ACC112 (cell line): ENCODE measurements around the gene OTC.

Experiments
- H2AFZ ChIP-seq: fragments of 200-600 bp; sonication (generic); one replicate; pipeline ENCODE4 v1.6.0; 2017; ENCODE audit warnings: antibody characterized with exemption, low read length; ENCODE audit not compliant: unreplicated experiment
- H3K27ac ChIP-seq: fragments of 200-600 bp; sonication (generic); 2 replicates; pipeline ENCODE4 v1.5.1; 2014; ENCODE audit warnings: low read depth, mild to moderate bottlenecking, antibody characterized with exemption, low read length, moderate library complexity
- H3K27me3 ChIP-seq: fragments of 200-600 bp; sonication (generic); 2 replicates; pipeline ENCODE4 v1.6.1; 2014; ENCODE audit warnings: mild to moderate bottlenecking, antibody characterized with exemption, low read length, moderate library complexity, mixed read lengths; ENCODE audit not compliant: insufficient read depth
- H3K36me3 ChIP-seq: fragments of 200-600 bp; sonication (generic); 2 replicates; pipeline ENCODE4 v1.6.1; 2016; ENCODE audit warnings: mild to moderate bottlenecking, antibody characterized with exemption, low read length, moderate library complexity, mixed read lengths; ENCODE audit not compliant: insufficient read depth
- H3K4me1 ChIP-seq: fragments of 200-600 bp; sonication (generic); one replicate; pipeline ENCODE4 v1.6.1; 2016; ENCODE audit warnings: low read length, mixed read lengths; ENCODE audit not compliant: insufficient read depth, unreplicated experiment, control insufficient read depth
- H3K4me3 ChIP-seq: fragments of 200-600 bp; sonication (generic); 2 replicates; pipeline ENCODE4 v1.5.1; 2014; ENCODE audit warnings: mild to moderate bottlenecking, low read depth, low read length
- H3K79me2 ChIP-seq: fragments of 200-600 bp; sonication (generic); one replicate; pipeline ENCODE4 v1.6.0; 2016; ENCODE audit warnings: low read length; ENCODE audit not compliant: control insufficient read depth, unreplicated experiment, insufficient read depth

OTC gene

GRCh38 chrX:38352362-38352761, at the start of gene OTC:
Gene OTC (plus strand): TSS chrX:38352604. CDS start chrX:38352697, 93 bp downstream.
- Histone ChIP-seq H3K36me3 (no peaks in the 10 kb centered on the region), H3K4me3 (no peak within 1 kb of the TSS), H2AFZ (no peak within 1 kb of the TSS), H3K27me3 (no peaks in the 10 kb centered on the region), H3K79me2 (no peaks in the 10 kb centered on the region), H3K27ac (no peak within 1 kb of the TSS), H3K4me1 (no peaks in the 10 kb centered on the region)

- Histone ChIP-seq H3K27me3 (no peaks in the 10 kb centered on the region), H3K36me3 (no peaks in the 10 kb centered on the region), H3K4me3 (no peak overlapping the region), H3K27ac (no peak overlapping the region), H2AFZ (no peak overlapping the region), H3K4me1 (peaks cover 8% of the 10 kb centered on the region), H3K79me2 (no peaks in the 10 kb centered on the region)
These were observed 48.4 kb upstream of the OTC start for GRCh38 chrX:38304010-38304409.

- H3K79me2 ChIP-seq, result no peaks in the 10 kb centered on the region
- peak overlapping the region; percentile 92 for H3K27ac ChIP-seq
- no peaks in the 10 kb centered on the region for H3K27me3 ChIP-seq
- H2AFZ ChIP-seq, result no peak overlapping the region
- H3K4me3 ChIP-seq, result peak overlapping the region; percentile 37; the same call in 1 of the 2 replicates
- H3K4me1 ChIP-seq, result peaks cover 9% of the 10 kb centered on the region
- no peaks in the 10 kb centered on the region for H3K36me3 ChIP-seq
These were observed 46.4 kb upstream of the OTC start for GRCh38 chrX:38305971-38306370.

- H3K4me1 ChIP-seq, result peaks cover 30% of the 10 kb centered on the region
- H3K27ac ChIP-seq, result peak overlapping the region; percentile 81
- H3K79me2 ChIP-seq, result no peaks in the 10 kb centered on the region
- no peaks in the 10 kb centered on the region; the same call in 1 of the 2 replicates for H3K36me3 ChIP-seq
- H3K27me3 ChIP-seq, result no peaks in the 10 kb centered on the region
- no peak overlapping the region for H3K4me3 ChIP-seq
- H2AFZ ChIP-seq, result no peak overlapping the region
These were observed 40.7 kb upstream of the OTC start for GRCh38 chrX:38311743-38312142.

- Histone ChIP-seq H3K4me1 (peaks cover 27% of the 10 kb centered on the region), H2AFZ (no peak overlapping the region), H3K27me3 (no peaks in the 10 kb centered on the region), H3K36me3 (no peaks in the 10 kb centered on the region; the same call in 1 of the 2 replicates), H3K79me2 (no peaks in the 10 kb centered on the region), H3K27ac (peak overlapping the region; percentile 81), H3K4me3 (no peak overlapping the region)
These were observed 40.0 kb upstream of the OTC start for GRCh38 chrX:38312436-38312835.

GRCh38 chrX:38313190-38313589, 39.2 kb upstream of the OTC start:
- peak overlapping the region; percentile 64 for H3K27ac ChIP-seq

GRCh38 chrX:38315186-38315585, 37.2 kb upstream of the OTC start:
- Histone ChIP-seq H3K36me3 (no peaks in the 10 kb centered on the region; the same call in 1 of the 2 replicates), H3K27me3 (no peaks in the 10 kb centered on the region), H2AFZ (no peak overlapping the region), H3K4me3 (no peak overlapping the region), H3K27ac (no peak overlapping the region), H3K79me2 (no peaks in the 10 kb centered on the region), H3K4me1 (peaks cover 27% of the 10 kb centered on the region)

More at GRCh38 chrX:38313190-38313589, 39.2 kb upstream of the OTC start:
- H3K4me3 ChIP-seq, result no peak overlapping the region
- H3K36me3 ChIP-seq, result no peaks in the 10 kb centered on the region; the same call in 1 of the 2 replicates
- no peaks in the 10 kb centered on the region for H3K27me3 ChIP-seq
- H3K4me1 ChIP-seq, result peaks cover 27% of the 10 kb centered on the region
- H3K79me2 ChIP-seq, result no peaks in the 10 kb centered on the region
- no peak overlapping the region for H2AFZ ChIP-seq

GRCh38 chrX:38318196-38318595, 34.2 kb upstream of the OTC start:
- no peaks in the 10 kb centered on the region for H3K79me2 ChIP-seq
- H3K27ac ChIP-seq, result no peak overlapping the region
- H3K27me3 ChIP-seq, result no peaks in the 10 kb centered on the region
- H3K4me3 ChIP-seq, result no peak overlapping the region
- H2AFZ ChIP-seq, result no peak overlapping the region
- H3K36me3 ChIP-seq, result no peaks in the 10 kb centered on the region; the same call in 1 of the 2 replicates
- H3K4me1 ChIP-seq, result peaks cover 6% of the 10 kb centered on the region

- no peaks in the 10 kb centered on the region for H3K79me2 ChIP-seq
- H3K4me1 ChIP-seq, result peaks cover 5% of the 10 kb centered on the region
These were observed 33.8 kb upstream of the OTC start for GRCh38 chrX:38318606-38319005.

GRCh38 chrX:38320819-38321218, 31.6 kb upstream of the OTC start:
- no peak overlapping the region for H3K4me3 ChIP-seq
- no peaks in the 10 kb centered on the region; the same call in 1 of the 2 replicates for H3K36me3 ChIP-seq
- H3K27ac ChIP-seq, result no peak overlapping the region
- peaks cover 3% of the 10 kb centered on the region for H3K79me2 ChIP-seq
- peaks cover 11% of the 10 kb centered on the region for H3K4me1 ChIP-seq
- H2AFZ ChIP-seq, result no peak overlapping the region
- no peaks in the 10 kb centered on the region for H3K27me3 ChIP-seq

More at GRCh38 chrX:38318606-38319005, 33.8 kb upstream of the OTC start:
- H3K36me3 ChIP-seq, result no peaks in the 10 kb centered on the region; the same call in 1 of the 2 replicates
- H3K4me3 ChIP-seq, result no peak overlapping the region
- H3K27me3 ChIP-seq, result no peaks in the 10 kb centered on the region
- H2AFZ ChIP-seq, result no peak overlapping the region
- H3K27ac ChIP-seq, result no peak overlapping the region

- Histone ChIP-seq H3K4me3 (peak overlapping the region; percentile 93), H3K4me1 (peaks cover 11% of the 10 kb centered on the region), H3K79me2 (peaks cover 3% of the 10 kb centered on the region), H3K27me3 (no peaks in the 10 kb centered on the region), H3K27ac (peak overlapping the region; percentile 97), H3K36me3 (no peaks in the 10 kb centered on the region), H2AFZ (no peak overlapping the region)
These were observed 26.3 kb upstream of the OTC start for GRCh38 chrX:38326086-38326485.
